OCI-LY1 (cell line): ENCODE results near the gene B4GALT4.

Experiments
- H2AFZ ChIP-seq: fragments of 200-600 bp; sonication (generic), shearing (Covaris generic); 2 replicates; pipeline ENCODE4 v1.6.0; 2014; ENCODE audit warnings: antibody characterized with exemption, mild to moderate bottlenecking, low read length
- H3F3A ChIP-seq: fragments of 200-600 bp; sonication (generic), shearing (Covaris generic); 2 replicates; pipeline ENCODE4 v1.6.0; 2014; ENCODE audit warnings: mild to moderate bottlenecking, antibody characterized with exemption, low read length, moderate library complexity; ENCODE audit not compliant: insufficient read depth
- H3K27ac ChIP-seq: fragments of 200-600 bp; sonication (generic); 2 replicates; pipeline ENCODE4 v1.5.1; 2014; ENCODE audit warnings: low read length, mixed run types, mild to moderate bottlenecking, low read depth; ENCODE audit not compliant: poor library complexity, severe bottlenecking
- H3K27me3 ChIP-seq: fragments of 200-600 bp; sonication (generic); 2 replicates; pipeline ENCODE4 v1.6.0; 2014; ENCODE audit warnings: antibody characterized with exemption, mild to moderate bottlenecking, low read length, moderate library complexity; ENCODE audit not compliant: insufficient read depth
- H3K36me3 ChIP-seq: fragments of 200-600 bp; sonication (generic); 2 replicates; pipeline ENCODE4 v1.6.1; 2014; ENCODE audit warnings: mild to moderate bottlenecking, antibody characterized with exemption, low read length, moderate library complexity, mixed read lengths; ENCODE audit not compliant: insufficient read depth
- H3K4me1 ChIP-seq: fragments of 200-600 bp; sonication (generic); 2 replicates; pipeline ENCODE4 v1.5.1; 2014; ENCODE audit warnings: mild to moderate bottlenecking, low read length, moderate library complexity; ENCODE audit not compliant: insufficient read depth, severe bottlenecking
- H3K4me2 ChIP-seq: fragments of 200-600 bp; sonication (generic), shearing (Covaris generic); 2 replicates; pipeline ENCODE4 v1.6.1; 2014; ENCODE audit warnings: low read length
- H3K4me3 ChIP-seq: fragments of 200-600 bp; sonication (generic); 2 replicates; pipeline ENCODE4 v1.5.1; 2014; ENCODE audit warnings: low read length, low read depth, mild to moderate bottlenecking, mixed read lengths; ENCODE audit not compliant: poor library complexity, severe bottlenecking
- H3K79me2 ChIP-seq: fragments of 200-600 bp; shearing (Covaris generic); 2 replicates; pipeline ENCODE4 v1.6.1; 2016; ENCODE audit warnings: mixed run types, low read length, mixed read lengths; ENCODE audit not compliant: insufficient read depth
- H3K9ac ChIP-seq: fragments of 200-600 bp; sonication (generic), shearing (Covaris generic); 2 replicates; pipeline ENCODE4 v1.6.1; 2014; ENCODE audit warnings: mild to moderate bottlenecking, low read length, mixed read lengths
- H3K9me2 ChIP-seq: fragments of 200-600 bp; sonication (generic), shearing (Covaris generic); 2 replicates; pipeline ENCODE4 v1.6.1; 2014; ENCODE audit warnings: low read depth, mild to moderate bottlenecking, low read length, mixed read lengths
- H3K9me3 ChIP-seq: fragments of 200-600 bp; shearing (Covaris generic); 2 replicates; pipeline ENCODE4 v1.6.1; 2014; ENCODE audit warnings: low read length, mixed read lengths
- H4K20me1 ChIP-seq: fragments of 200-600 bp; sonication (generic), shearing (Covaris generic); 2 replicates; pipeline ENCODE4 v1.6.0; 2016; ENCODE audit warnings: mild to moderate bottlenecking, low read length; ENCODE audit not compliant: insufficient read depth
- CTCF ChIP-seq: fragments of 200-600 bp; sonication (generic), shearing (Covaris generic); IDR thresholded peaks from 2 replicates; pipeline ENCODE4 v1.5.1; 2017; ENCODE audit warnings: mild to moderate bottlenecking, antibody characterized with exemption, low read length, moderate library complexity, mixed read lengths
- EZH2 ChIP-seq: fragments of 200-600 bp; sonication (generic), shearing (Covaris generic); IDR thresholded peaks from 2 replicates; pipeline ENCODE4 v1.8.0; 2017; ENCODE audit warnings: borderline replicate concordance, mixed run types, mild to moderate bottlenecking, antibody characterized with exemption, low read length, moderate library complexity, mixed read lengths

The B4GALT4 gene

GRCh38 chr3:119223511-119223910, 17.2 kb downstream of the B4GALT4 start:
- H3K9me3 ChIP-seq, result no peaks in the 10 kb centered on the region
- H3K27me3 ChIP-seq, result no peaks in the 10 kb centered on the region
- H3K4me2 ChIP-seq, result no peak overlapping the region
- H3K36me3 ChIP-seq, result peaks cover 63% of the 10 kb centered on the region
- no peaks in the 10 kb centered on the region for H4K20me1 ChIP-seq
- TF ChIP-seq EZH2 (no peak), CTCF (no peak)
- H3K9ac ChIP-seq, result no peak overlapping the region
- no peak overlapping the region for H2AFZ ChIP-seq
- no peak overlapping the region for H3K27ac ChIP-seq
- H3K9me2 ChIP-seq, result no peaks in the 10 kb centered on the region
- no peak overlapping the region for H3K4me3 ChIP-seq
- H3K4me1 ChIP-seq, result no peaks in the 10 kb centered on the region
- no peaks in the 10 kb centered on the region for H3F3A ChIP-seq
- H3K79me2 ChIP-seq, result no peaks in the 10 kb centered on the region

- no peaks in the 10 kb centered on the region for H3K9me2 ChIP-seq
- H3K27ac ChIP-seq, result no peak overlapping the region
- H3F3A ChIP-seq, result no peaks in the 10 kb centered on the region
- no peaks in the 10 kb centered on the region for H3K4me1 ChIP-seq
- no peaks in the 10 kb centered on the region for H3K79me2 ChIP-seq
- peaks cover 56% of the 10 kb centered on the region for H3K36me3 ChIP-seq
- H3K27me3 ChIP-seq, result no peaks in the 10 kb centered on the region
- no peaks in the 10 kb centered on the region for H4K20me1 ChIP-seq
- H3K9ac ChIP-seq, result no peak overlapping the region
- H3K9me3 ChIP-seq, result no peaks in the 10 kb centered on the region
- TF ChIP-seq EZH2, result no peak
- no peak for TF ChIP-seq CTCF
- H3K4me2 ChIP-seq, result no peak overlapping the region
- H3K4me3 ChIP-seq, result no peak overlapping the region
- no peak overlapping the region for H2AFZ ChIP-seq
These were observed 18.3 kb downstream of the B4GALT4 start for GRCh38 chr3:119222391-119222790.

- no peak overlapping the region for H2AFZ ChIP-seq
- no peaks in the 10 kb centered on the region for H3K27me3 ChIP-seq
- H3K27ac ChIP-seq, result no peak overlapping the region
- TF ChIP-seq CTCF, result no peak
- no peak for TF ChIP-seq EZH2
- peaks cover 55% of the 10 kb centered on the region for H3K36me3 ChIP-seq
- H3K9me2 ChIP-seq, result no peaks in the 10 kb centered on the region
- H3K4me3 ChIP-seq, result no peak overlapping the region
- H3K4me1 ChIP-seq, result no peaks in the 10 kb centered on the region
- no peaks in the 10 kb centered on the region for H4K20me1 ChIP-seq
- no peak overlapping the region for H3K9ac ChIP-seq
- H3K79me2 ChIP-seq, result no peaks in the 10 kb centered on the region
- H3K4me2 ChIP-seq, result no peak overlapping the region
- no peaks in the 10 kb centered on the region for H3F3A ChIP-seq
- no peaks in the 10 kb centered on the region for H3K9me3 ChIP-seq
These were observed 18.8 kb downstream of the B4GALT4 start for GRCh38 chr3:119221779-119222320.
